T-cell (primary cell): ENCODE results near the gene PIAS3. TPM values are rescaled to one million over a fixed set of nuclear protein-coding genes. Genes with fewer than 3 reads are reported as not detected.

Experiments used
- ATAC-seq, 4 experiments: fragments of 200-7000 bp in 3 of 4; fragments of 150-1000 bp in 1 of 4; cut with Tn5 transposase; replicated peaks in 1 of 4; 1 replicate in 3 of 4; 2 replicates in 1 of 4; pipeline ENCODE4 v1.10.0; 2021; ENCODE audit warnings: moderate library complexity in 3 of 4, mild to moderate bottlenecking in 2 of 4, moderate number of reproducible peaks in 1 of 4
- CTCF ChIA-PET, 2 donors: fragments of 300-600 bp; sonication (Branson Sonifier 250); formaldehyde crosslinking; loops; one replicate each; lab custom pipeline; 2022; ENCODE audit warnings: antibody characterized with exemption in 2 of 2; lab: Charles Lee
- POLR2A ChIA-PET, 2 donors: fragments of 300-600 bp; sonication (Branson Sonifier 250); formaldehyde crosslinking; loops; one replicate each; lab custom pipeline; 2022; ENCODE audit warnings: antibody characterized with exemption in 2 of 2; lab: Charles Lee
- DNase-seq, 35 experiments: peaks; one replicate each; pipeline versions ENCODE4 v3.0.0 to v3.0.0-alpha.2; 2013 to 2023
- H3K27ac ChIP-seq: one replicate; pipeline ENCODE4 v1.5.1; 2013; ENCODE audit warnings: low read length
- H3K27me3 ChIP-seq, 2 experiments: replicated peaks in 1 of 2; 1 replicate in 1 of 2; 2 replicates in 1 of 2; pipeline versions ENCODE4 v1.6.1 to v1.7.0; 2013; ENCODE audit warnings: low read length in 1 of 2, mixed read lengths in 1 of 2; ENCODE audit not compliant: control insufficient read depth in 2 of 2, insufficient read depth in 2 of 2; ENCODE audit errors: extremely low read depth in 1 of 2
- H3K36me3 ChIP-seq, 2 donors: 1 replicate in 1 of 2; 2 replicates in 1 of 2; pipeline versions ENCODE4 v1.6.1 to v1.7.0; 2013; ENCODE audit warnings: low read length in 1 of 2; ENCODE audit not compliant: control insufficient read depth in 2 of 2, insufficient read depth in 1 of 2; ENCODE audit errors: extremely low read depth in 1 of 2
- H3K4me1 ChIP-seq, 2 experiments: 1 replicate in 1 of 2; 2 replicates in 1 of 2; pipeline versions ENCODE4 v1.6.1 to v1.7.0; 2013; ENCODE audit warnings: low read length in 2 of 2, mixed read lengths in 1 of 2; ENCODE audit not compliant: insufficient read depth in 2 of 2, control insufficient read depth in 1 of 2; ENCODE audit errors: extremely low read depth in 1 of 2
- H3K4me3 ChIP-seq, 2 donors: 1 replicate in 1 of 2; 2 replicates in 1 of 2; pipeline versions ENCODE4 v1.5.1 to v1.7.0; 2013; ENCODE audit warnings: mild to moderate bottlenecking in 2 of 2, low read length in 1 of 2, moderate library complexity in 1 of 2; ENCODE audit not compliant: control insufficient read depth in 1 of 2; ENCODE audit errors: extremely low read depth in 1 of 2
- H3K9me3 ChIP-seq: 2 replicates; pipeline ENCODE4 v1.7.0; 2013
- H3K27ac Mint-ChIP-seq, 2 donors: one replicate each; pipeline ENCODE4 v1.8.0; 2020 to 2021; ENCODE audit warnings: mild to moderate bottlenecking in 2 of 2, mixed read lengths in 2 of 2
- H3K27me3 Mint-ChIP-seq, 2 donors: one replicate each; pipeline ENCODE4 v1.8.0; 2021 to 2022; ENCODE audit warnings: mixed read lengths in 2 of 2
- H3K36me3 Mint-ChIP-seq: one replicate; pipeline ENCODE4 v1.8.0; 2021; ENCODE audit warnings: mixed read lengths
- H3K4me1 Mint-ChIP-seq, 3 donors: one replicate each; pipeline ENCODE4 v1.8.0; 2020 to 2022; ENCODE audit warnings: mixed read lengths in 3 of 3, mild to moderate bottlenecking in 1 of 3
- H3K4me3 Mint-ChIP-seq, 3 donors: one replicate each; pipeline ENCODE4 v1.8.0; 2020 to 2022; ENCODE audit warnings: mild to moderate bottlenecking in 3 of 3, mixed read lengths in 3 of 3, moderate library complexity in 3 of 3
- H3K9me3 Mint-ChIP-seq, 3 donors: one replicate each; pipeline ENCODE4 v1.8.0; 2020 to 2022; ENCODE audit warnings: mixed read lengths in 3 of 3
- WGBS: methylation state at CpG from one replicate; pipeline ENCODE4 v1.1.5; 2013; ENCODE audit warnings: missing lambda C conversion rate; ENCODE audit not compliant: insufficient coverage; 5-methylcytosine and 5-hydroxymethylcytosine counted together
- total RNA-seq, 35 experiments: library from RNA in 6 of 35; stranded (reverse) in 6 of 35; fragments of 120-200 nt in 1 of 35; gene quantifications; one replicate each; pipeline versions ENCODE4 v1.2.1 to v1.2.4 and lab custom pipeline; 2013 to 2026

The PIAS3 gene
- total RNA-seq, 5 donors from 2014 or later (not counting 1 experiment from before 2014, with no cell fraction given), result 22.1 to 28.3 (median 26.8) TPM

DNA sequence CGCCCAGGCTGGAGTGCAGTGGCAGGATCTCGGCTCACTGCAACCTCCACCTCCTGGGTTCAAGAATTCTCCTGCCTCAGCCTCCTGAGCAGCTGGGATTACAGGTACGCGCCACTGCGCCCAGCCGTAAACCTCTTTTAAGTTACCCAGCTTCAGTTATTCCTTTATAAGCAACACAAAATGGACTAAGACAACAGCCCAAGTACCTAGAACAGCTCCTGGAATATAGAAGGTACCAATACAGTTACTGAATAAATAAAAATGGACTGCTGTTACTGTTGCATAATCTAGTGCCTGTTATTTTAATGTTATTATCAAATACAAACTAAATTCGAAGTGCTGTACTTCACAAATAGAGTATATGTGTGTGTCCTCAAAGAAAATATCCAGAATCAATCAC, 52.0 kb downstream of the PIAS3 start:
- CTCF ChIA-PET, result no interaction called here
- peaks cover 2 to 3% of the 10 kb centered on the region in 2 experiments for H3K4me1 ChIP-seq
- Mint-ChIP-seq H3K36me3 (peaks cover 7% of the 10 kb centered on the region), H3K9me3 (no peaks in the 10 kb centered on the region), H3K4me1 (peaks cover 38 to 50% (median 45%) of the 10 kb centered on the region in 3 donors), H3K4me3 (no peak overlapping the region), H3K27me3 (no peaks in the 10 kb centered on the region), H3K27ac (no peak overlapping the region)
- H3K9me3 ChIP-seq, result no peaks in the 10 kb centered on the region
- POLR2A ChIA-PET, result no interaction called here
- no CpG with 5 or more reads among the region's 7 CpGs for WGBS
- H3K36me3 ChIP-seq, result no peaks in the 10 kb centered on the region
- DNase-seq (no peak), ATAC-seq (no peak)
- H3K27me3 ChIP-seq, result no peaks in the 10 kb centered on the region
- H3K4me3 ChIP-seq, result no peak overlapping the region
- no peak overlapping the region for H3K27ac ChIP-seq

DNA sequence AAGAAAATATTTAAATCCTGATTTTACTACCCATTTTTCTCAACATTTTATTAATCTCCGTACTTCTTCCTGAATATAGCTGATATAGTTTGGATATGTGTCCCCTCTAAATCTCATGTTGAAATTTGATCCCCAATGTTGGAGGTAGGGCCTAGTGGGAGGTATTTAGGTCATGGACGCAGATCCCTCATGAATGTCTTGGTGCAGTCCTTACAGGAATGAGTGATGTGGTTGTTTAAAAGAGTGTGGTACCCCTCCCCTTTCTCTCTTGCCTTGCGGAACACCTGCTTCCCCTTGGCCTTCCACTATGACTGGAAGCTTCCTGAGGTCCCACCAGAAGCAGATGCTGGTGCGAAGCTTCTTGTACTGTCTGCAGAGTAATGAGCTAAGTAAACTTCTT, 52.5 kb downstream of the PIAS3 start:
- peaks cover 10% of the 10 kb centered on the region for H3K36me3 Mint-ChIP-seq
- H3K4me3 ChIP-seq, result no peak overlapping the region
- H3K36me3 ChIP-seq, result no peaks in the 10 kb centered on the region
- no peak overlapping the region for H3K27ac Mint-ChIP-seq
- no peaks in the 10 kb centered on the region for H3K27me3 ChIP-seq
- ChIA-PET POLR2A (no interaction called here), CTCF (no interaction called here)
- H3K9me3 ChIP-seq, result no peaks in the 10 kb centered on the region
- peaks cover 2 to 3% of the 10 kb centered on the region in 2 experiments for H3K4me1 ChIP-seq
- DNase-seq, result no peak
- H3K9me3 Mint-ChIP-seq, result no peaks in the 10 kb centered on the region
- H3K4me3 Mint-ChIP-seq, result no peak overlapping the region
- no peak overlapping the region for H3K27ac ChIP-seq
- no peak for ATAC-seq
- H3K4me1 Mint-ChIP-seq, result peaks cover 38 to 53% (median 45%) of the 10 kb centered on the region in 3 donors
- no peaks in the 10 kb centered on the region for H3K27me3 Mint-ChIP-seq
- no CpG with 5 or more reads among the region's 4 CpGs for WGBS

DNA sequence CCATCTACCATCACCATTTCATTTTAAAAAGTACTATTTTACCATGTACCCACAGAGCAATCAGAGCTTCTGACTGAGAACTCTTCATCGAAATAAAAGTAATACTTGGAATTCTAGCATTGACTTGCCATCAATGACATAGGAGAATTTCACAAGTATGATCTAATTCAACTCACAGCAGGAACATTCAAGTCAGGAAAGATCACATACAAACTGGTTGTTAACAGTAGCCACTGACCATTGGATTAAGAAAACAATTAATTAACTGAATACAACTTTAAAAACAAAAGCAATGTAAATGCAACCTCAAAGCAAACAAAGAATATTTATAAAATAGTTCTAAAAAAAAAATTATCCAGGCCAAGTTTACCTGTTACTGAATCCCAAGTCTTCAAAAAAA, 53.8 kb downstream of the PIAS3 start:
- Histone ChIP-seq H3K36me3 (no peaks in the 10 kb centered on the region), H3K27ac (no peak overlapping the region), H3K4me3 (no peak overlapping the region), H3K9me3 (no peaks in the 10 kb centered on the region), H3K27me3 (no peaks in the 10 kb centered on the region), H3K4me1 (peaks cover 2 to 3% of the 10 kb centered on the region in 2 experiments)
- Mint-ChIP-seq H3K27me3 (no peaks in the 10 kb centered on the region), H3K9me3 (no peaks in the 10 kb centered on the region), H3K4me1 (peaks cover 43 to 60% (median 52%) of the 10 kb centered on the region in 3 donors), H3K4me3 (no peak overlapping the region), H3K27ac (no peak overlapping the region), H3K36me3 (peaks cover 15% of the 10 kb centered on the region)
- CTCF ChIA-PET, result interaction anchor here in 1 of 2 donors (0.5 kb wide), 1 partner anchor 25 kb away, joined by 8 read pairs; no protein-coding TSS in a partner anchor
- POLR2A ChIA-PET, result no interaction called here
- ATAC-seq, result no peak
- WGBS, result 67% methylated on average over 1 of the region's 1 CpG
- DNase-seq, result no peak

DNA sequence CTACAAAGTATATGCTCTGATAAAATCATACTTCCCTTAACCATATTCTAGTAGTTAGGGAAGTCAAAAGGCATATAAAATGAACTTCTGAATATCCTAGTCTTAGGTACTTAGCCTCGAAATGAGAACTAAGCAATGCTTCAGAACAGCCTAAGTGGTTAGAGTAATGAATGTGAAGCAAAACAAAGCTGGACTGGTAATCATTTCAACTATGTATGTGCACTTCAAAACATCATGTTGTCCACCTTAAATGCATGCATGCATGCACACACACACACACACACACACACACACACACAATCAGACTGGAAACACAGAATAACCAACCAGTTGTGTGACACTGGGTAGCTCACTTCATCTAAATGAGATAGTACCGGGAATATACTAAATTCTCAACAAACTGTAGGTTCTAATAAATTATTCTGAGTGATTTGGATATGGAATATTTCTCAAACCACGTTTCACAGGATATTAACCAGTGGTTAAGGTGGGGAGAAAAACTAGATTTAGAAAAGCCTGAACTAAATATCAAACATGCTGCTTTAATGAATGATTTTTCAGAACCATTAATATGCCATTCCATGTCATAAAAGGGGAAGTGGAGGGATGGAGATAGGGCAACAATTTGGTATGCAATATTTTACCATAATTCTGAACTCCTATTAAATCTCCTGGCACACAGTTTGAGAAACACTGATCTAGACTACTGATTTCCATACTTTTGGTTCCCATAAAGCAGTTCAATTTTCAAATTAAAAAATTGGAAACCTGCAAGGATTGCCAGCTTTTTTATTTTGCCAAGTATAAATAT, 54.4 kb downstream of the PIAS3 start:
- H3K36me3 Mint-ChIP-seq, result peaks cover 21% of the 10 kb centered on the region
- peaks cover 0 to 3% of the 10 kb centered on the region in 2 donors for H3K36me3 ChIP-seq
- no CpG with 5 or more reads among the region's 3 CpGs for WGBS
- ATAC-seq, result no peak
- H3K27ac ChIP-seq, result no peak overlapping the region
- no peaks in the 10 kb centered on the region for H3K9me3 Mint-ChIP-seq
- no peak overlapping the region for H3K27ac Mint-ChIP-seq
- H3K4me1 ChIP-seq, result peaks cover 2 to 3% of the 10 kb centered on the region in 2 experiments
- H3K27me3 Mint-ChIP-seq, result no peaks in the 10 kb centered on the region
- H3K27me3 ChIP-seq, result no peaks in the 10 kb centered on the region
- ChIA-PET CTCF (no interaction called here), POLR2A (no interaction called here)
- H3K9me3 ChIP-seq, result no peaks in the 10 kb centered on the region
- H3K4me3 ChIP-seq, result no peak overlapping the region
- no peak for DNase-seq
- no peak overlapping the region for H3K4me3 Mint-ChIP-seq
- peaks cover 49 to 63% (median 55%) of the 10 kb centered on the region in 3 donors for H3K4me1 Mint-ChIP-seq

DNA sequence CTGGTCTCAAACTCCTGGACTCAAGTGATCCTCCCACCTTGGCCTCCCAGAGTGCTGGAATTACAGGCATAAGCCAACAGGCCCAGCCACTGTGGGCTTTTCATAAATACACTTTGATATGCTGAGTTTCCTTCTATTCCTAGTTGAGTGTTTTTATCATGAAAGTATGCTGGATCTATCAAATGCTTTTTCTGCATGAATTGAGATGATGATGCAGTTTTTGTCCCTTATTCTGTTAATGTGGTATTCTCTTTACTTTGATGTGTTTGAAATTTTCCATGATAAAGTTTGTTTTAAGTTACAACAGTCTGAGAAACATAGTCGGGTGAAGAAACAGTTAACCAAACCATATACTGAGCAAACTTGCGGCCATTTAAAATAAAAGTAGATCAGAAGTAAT, 59.1 kb downstream of the PIAS3 start:
- Histone ChIP-seq H3K36me3 (peaks cover 0 to 4% of the 10 kb centered on the region in 2 donors), H3K4me1 (peaks cover 0 to 3% of the 10 kb centered on the region in 2 experiments), H3K4me3 (no peak overlapping the region), H3K27me3 (no peaks in the 10 kb centered on the region), H3K27ac (no peak overlapping the region), H3K9me3 (peaks cover 7% of the 10 kb centered on the region)
- CTCF ChIA-PET, result no interaction called here
- H3K36me3 Mint-ChIP-seq, result peaks cover 55% of the 10 kb centered on the region
- POLR2A ChIA-PET, result no interaction called here
- ATAC-seq, result no peak
- H3K4me1 Mint-ChIP-seq, result peaks cover 35 to 41% (median 40%) of the 10 kb centered on the region in 3 donors
- no peak overlapping the region for H3K4me3 Mint-ChIP-seq
- H3K9me3 Mint-ChIP-seq, result peaks cover 7 to 22% (median 16%) of the 10 kb centered on the region in 3 donors
- no peak for DNase-seq
- no CpG with 5 or more reads among the region's 2 CpGs for WGBS
- no peaks in the 10 kb centered on the region for H3K27me3 Mint-ChIP-seq
- H3K27ac Mint-ChIP-seq, result no peak overlapping the region
